K562 (cell line): ENCODE results near the gene GABRR2. TPM values are rescaled to one million over a fixed set of nuclear protein-coding genes. Genes with fewer than 3 reads are reported as not detected.

Experiments used
- ARID2 ChIP-seq: fragments of 450-650 bp; IDR thresholded peaks from 2 replicates; pipeline ENCODE4 v1.6.1; 2017; ENCODE audit warnings: antibody characterized with exemption, mild to moderate bottlenecking
- ATF1 ChIP-seq, 2 experiments: fragments of 450-650 bp in 1 of 2; IDR thresholded peaks; 2 replicates each; pipeline ENCODE4 v1.6.1; 2016; ENCODE audit warnings: missing compliant biosample characterization in 1 of 2, missing genetic modification characterization in 1 of 2
- BCOR ChIP-seq: fragments of 450-650 bp; IDR thresholded peaks from 2 replicates; pipeline ENCODE4 v1.6.1; 2016
- CBX3 ChIP-seq, 2 experiments: IDR thresholded peaks; 1 replicate in 1 of 2; 2 replicates in 1 of 2; pipeline ENCODE4 v1.6.1; 2012; ENCODE audit warnings: inconsistent platforms in 2 of 2, low read length in 2 of 2, borderline replicate concordance in 1 of 2, control low read depth in 1 of 2
- CSDE1 ChIP-seq, 2 experiments: fragments of 450-650 bp; IDR thresholded peaks; 2 replicates each; pipeline ENCODE4 v1.6.1; 2016; ENCODE audit warnings: mild to moderate bottlenecking in 1 of 2
- MYBL2 ChIP-seq, 2 experiments: fragments of 450-650 bp in 1 of 2; sonication (generic) in 1 of 2; formaldehyde crosslinking in 1 of 2; IDR thresholded peaks; 2 replicates each; pipeline versions ENCODE4 v1.6.1 to v1.8.1; 2017 to 2022; ENCODE audit warnings: borderline replicate concordance in 1 of 2, inconsistent platforms in 1 of 2, low read depth in 1 of 2, mild to moderate bottlenecking in 1 of 2, missing genetic modification reagents in 1 of 2, moderate library complexity in 1 of 2
- NCOA4 ChIP-seq: fragments of 450-650 bp; IDR thresholded peaks from 2 replicates; pipeline ENCODE4 v1.6.1; 2018; ENCODE audit warnings: mild to moderate bottlenecking; ENCODE audit not compliant: partially characterized antibody
- PKNOX1 ChIP-seq: fragments of 450-650 bp; IDR thresholded peaks from 2 replicates; pipeline ENCODE4 v1.6.1; 2016
- REST ChIP-seq, 2 experiments: fragments of 450-650 bp; formaldehyde crosslinking in 1 of 2; IDR thresholded peaks; 2 replicates each; pipeline versions ENCODE4 v1.4.0 to v1.6.1; 2014 to 2020; ENCODE audit warnings: mild to moderate bottlenecking in 2 of 2, borderline replicate concordance in 1 of 2, low read depth in 1 of 2
- SMARCB1 ChIP-seq: IDR thresholded peaks from 2 replicates; pipeline ENCODE4 v1.6.1; 2011; ENCODE audit warnings: improper control_type of control experiment, low read depth; ENCODE audit not compliant: insufficient read length
- SMC3 ChIP-seq: conservative IDR thresholded peaks from 2 replicates; pipeline ENCODE4 v1.6.1; 2011; ENCODE audit warnings: low read depth, low read length, improper control_type of control experiment; ENCODE audit not compliant: insufficient read depth
- SP1 ChIP-seq: sonication (generic); formaldehyde crosslinking; IDR thresholded peaks from 2 replicates; pipeline ENCODE4 v1.8.1; 2022; ENCODE audit warnings: mild to moderate bottlenecking, missing genetic modification reagents
- USF1 ChIP-seq: sonication (generic); formaldehyde crosslinking; IDR thresholded peaks from 2 replicates; pipeline ENCODE4 v1.9.0; 2022; ENCODE audit warnings: mild to moderate bottlenecking, missing genetic modification reagents
- ZNF143 ChIP-seq: sonication (generic); formaldehyde crosslinking; IDR thresholded peaks from 2 replicates; pipeline ENCODE4 v1.9.0; 2022; ENCODE audit warnings: mild to moderate bottlenecking, missing genetic modification reagents
- ZNF431 ChIP-seq: sonication (generic); formaldehyde crosslinking; IDR thresholded peaks from 2 replicates; pipeline ENCODE4 v1.8.0; 2022; ENCODE audit warnings: mild to moderate bottlenecking, missing genetic modification reagents
- polyA plus RNA-seq, 8 experiments: library from polyadenylated mRNA; depleted of rRNA in 4 of 8; stranded (reverse) in 5 of 8; unstranded in 3 of 8; fragments of >200 nt; fragmentation: Nextera tagmentation in 2 of 8; fragmentation: Illumina TruSeq in 1 of 8; extraction: Ambion mirVana in 2 of 8; extraction: Trizol in 1 of 8; gene quantifications; 2 replicates each; pipeline versions ENCODE4 v1.2.1 to v1.2.3, GENCODE V29; 2011 to 2014; ENCODE audit warnings: inconsistent platforms in 1 of 8, missing spikeins in 1 of 8
- total RNA-seq, 7 experiments: library from RNA; depleted of rRNA in 6 of 7; stranded (reverse); fragments of >200 nt in 6 of 7; fragmentation: Illumina TruSeq in 2 of 7; extraction: Trizol in 2 of 7; gene quantifications; 2 replicates each; pipeline versions ENCODE4 v1.2.1 to v1.2.3, GENCODE V29; 2011 to 2021; ENCODE audit warnings: low replicate concordance in 1 of 7

Gene GABRR2
- total and polyA plus RNA-seq, 9 of the 15 experiments (the other 6 are each of a cell fraction or from before 2014, with no cell fraction given): 0.09 to 0.13 (median 0.10) TPM; not detected in 6

GRCh38 chr6:89311853-89312531 is 3.1 kb downstream of the GABRR2 start (continued):
- TF ChIP-seq REST (IDR thresholded peaks at IDR 0.05; ENCODE audit: borderline replicate concordance) (peak; percentile 46; the same call in 1 of the 2 replicates), REST (CRISPR knock-in tag; IDR thresholded peaks at IDR 0.05; ENCODE audit: low read depth) (no peak), USF1 (CRISPR knock-in tag) (no peak), PKNOX1 (no peak), ZNF431 (CRISPR knock-in tag) (no peak), BCOR (no peak), ZNF143 (CRISPR knock-in tag) (no peak), MYBL2 (IDR thresholded peaks at IDR 0.05; ENCODE audit: low read depth) (no peak), MYBL2 (CRISPR knock-in tag; IDR thresholded peaks at IDR 0.05; ENCODE audit: borderline replicate concordance) (no peak), SMC3 (0 out of 2 replicates have a peak, but pooled peaks have one; percentile 27), SMARCB1 (no peak), CSDE1 (IDR thresholded peaks at IDR 0.05) (no peak), NCOA4 (no peak), ARID2 (0 out of 2 replicates have a peak, but pooled peaks have one; percentile 36), CBX3 (IDR thresholded peaks at IDR 0.05; ENCODE audit: borderline replicate concordance in 1 of 2, low read length in 2 of 2) (no peak), SP1 (CRISPR knock-in tag) (no peak), ATF1 (CRISPR knock-in tag; IDR thresholded peaks at IDR 0.05) (no peak), ATF1 (tag; IDR thresholded peaks at IDR 0.05) (no peak)
